Subcutaneous abdominal adipose tissue (tissue), 5 donors: ENCODE results near the gene CD247.
A peak's percentile ranks its signal among the peaks of the same experiment; 100 is the strongest.

Source experiments
- H3K27ac ChIP-seq: one replicate; pipeline ENCODE4 v1.7.0; 2013; ENCODE audit warnings: low read depth, mild to moderate bottlenecking, inconsistent platforms, low read length, moderate library complexity
- H3K27me3 ChIP-seq, 5 donors: one replicate each; pipeline ENCODE4 v1.7.0; 2013; ENCODE audit warnings: low read length in 5 of 5, inconsistent platforms in 1 of 5; ENCODE audit not compliant: control insufficient read depth in 5 of 5, insufficient read depth in 4 of 5
- H3K36me3 ChIP-seq, 5 donors: one replicate each; pipeline ENCODE4 v1.7.0; 2013; ENCODE audit warnings: low read length in 5 of 5; ENCODE audit not compliant: control insufficient read depth in 5 of 5, insufficient read depth in 5 of 5
- H3K4me1 ChIP-seq, 5 donors: one replicate each; pipeline ENCODE4 v1.7.0; 2013; ENCODE audit warnings: low read length in 5 of 5, mild to moderate bottlenecking in 3 of 5, moderate library complexity in 1 of 5; ENCODE audit not compliant: control insufficient read depth in 5 of 5, insufficient read depth in 5 of 5
- H3K4me3 ChIP-seq, 5 donors: one replicate each; pipeline ENCODE4 v1.7.0; 2013; ENCODE audit warnings: low read length in 5 of 5, low read depth in 1 of 5
- H3K9ac ChIP-seq, 5 donors: one replicate each; pipeline ENCODE4 v1.7.0; 2013; ENCODE audit warnings: low read length in 5 of 5, mild to moderate bottlenecking in 4 of 5, moderate library complexity in 3 of 5
- H3K9me3 ChIP-seq, 5 donors: one replicate each; pipeline ENCODE4 v1.7.0; 2013; ENCODE audit warnings: low read length in 5 of 5; ENCODE audit not compliant: control insufficient read depth in 5 of 5
- donor health status: healthy.
- donor health status: healthy.
- donor health status: healthy.
- donor health status: healthy.
- donor health status: healthy.

Gene CD247

GRCh38 chr1:167454894-167455785, 63.2 kb downstream of the CD247 start:
- H3K9me3 ChIP-seq, result no peaks in the 10 kb centered on the region
- peak overlapping the region; percentile 50 for H3K27ac ChIP-seq

GRCh38 chr1:167454304-167454893, 63.9 kb downstream of the CD247 start:
- no peaks in the 10 kb centered on the region for H3K27me3 ChIP-seq

More at GRCh38 chr1:167454894-167455785, 63.2 kb downstream of the CD247 start:
- Histone ChIP-seq H3K4me3 (peak overlapping the region in 4 of 5 donors; percentile 84 to 95 (median 84)), H3K4me1 (peaks cover 0 to 20% (median 11%) of the 10 kb centered on the region in 5 donors), H3K9ac (peak overlapping the region; percentile 48 to 91 (median 83)), H3K27me3 (no peaks in the 10 kb centered on the region), H3K36me3 (no peaks in the 10 kb centered on the region)

GRCh38 chr1:167453123-167453522, 65.2 kb downstream of the CD247 start:
- Histone ChIP-seq H3K4me1 (peaks cover 0 to 20% (median 11%) of the 10 kb centered on the region in 5 donors), H3K27me3 (no peaks in the 10 kb centered on the region), H3K4me3 (no peak overlapping the region), H3K9me3 (no peaks in the 10 kb centered on the region), H3K27ac (no peak overlapping the region), H3K9ac (no peak overlapping the region), H3K36me3 (no peaks in the 10 kb centered on the region)

More at GRCh38 chr1:167454304-167454893, 63.9 kb downstream of the CD247 start:
- Histone ChIP-seq H3K27ac (peak overlapping the region; percentile 50), H3K9me3 (no peaks in the 10 kb centered on the region), H3K4me1 (peaks cover 0 to 20% (median 11%) of the 10 kb centered on the region in 5 donors), H3K4me3 (peak overlapping the region; percentile 49 to 95 (median 84)), H3K36me3 (no peaks in the 10 kb centered on the region), H3K9ac (peak overlapping the region; percentile 48 to 91 (median 83))

GRCh38 chr1:167452483-167452882, 65.8 kb downstream of the CD247 start:
- H3K4me1 ChIP-seq, result peaks cover 0 to 22% (median 11%) of the 10 kb centered on the region in 5 donors
- no peak overlapping the region for H3K9ac ChIP-seq
- no peaks in the 10 kb centered on the region for H3K9me3 ChIP-seq
- no peaks in the 10 kb centered on the region for H3K27me3 ChIP-seq
- H3K27ac ChIP-seq, result no peak overlapping the region
- no peaks in the 10 kb centered on the region for H3K36me3 ChIP-seq
- H3K4me3 ChIP-seq, result no peak overlapping the region

GRCh38 chr1:167450843-167451242, 67.5 kb downstream of the CD247 start:
- H3K9me3 ChIP-seq, result no peaks in the 10 kb centered on the region
- no peak overlapping the region for H3K27ac ChIP-seq
- no peaks in the 10 kb centered on the region for H3K36me3 ChIP-seq
- H3K4me1 ChIP-seq, result peaks cover 0 to 21% (median 8%) of the 10 kb centered on the region in 5 donors
- no peak overlapping the region for H3K4me3 ChIP-seq
- H3K9ac ChIP-seq, result no peak overlapping the region
- H3K27me3 ChIP-seq, result peaks cover 0 to 4% (median 0%) of the 10 kb centered on the region in 5 donors

GRCh38 chr1:167447521-167448136, 70.7 kb downstream of the CD247 start:
- Histone ChIP-seq H3K9ac (no peak overlapping the region), H3K9me3 (no peaks in the 10 kb centered on the region), H3K27ac (no peak overlapping the region), H3K36me3 (no peaks in the 10 kb centered on the region), H3K4me1 (peaks cover 0 to 5% (median 0%) of the 10 kb centered on the region in 5 donors), H3K4me3 (peak overlapping the region in 2 of 5 donors; percentile 23 to 25), H3K27me3 (peaks cover 0 to 4% (median 0%) of the 10 kb centered on the region in 5 donors)

- Histone ChIP-seq H3K27me3 (peaks cover 0 to 4% (median 0%) of the 10 kb centered on the region in 5 donors), H3K9ac (no peak overlapping the region), H3K9me3 (no peaks in the 10 kb centered on the region), H3K4me3 (no peak overlapping the region), H3K27ac (no peak overlapping the region), H3K36me3 (no peaks in the 10 kb centered on the region), H3K4me1 (peaks cover 0 to 7% (median 0%) of the 10 kb centered on the region in 5 donors)
These were observed 71.4 kb downstream of the CD247 start for GRCh38 chr1:167446966-167447365.

- no peaks in the 10 kb centered on the region for H3K36me3 ChIP-seq
- no peak overlapping the region for H3K9ac ChIP-seq
- H3K4me3 ChIP-seq, result no peak overlapping the region
- peaks cover 5 to 14% (median 10%) of the 10 kb centered on the region in 5 donors for H3K27me3 ChIP-seq
- peaks cover 0 to 18% (median 10%) of the 10 kb centered on the region in 5 donors for H3K4me1 ChIP-seq
- H3K27ac ChIP-seq, result no peak overlapping the region
- no peaks in the 10 kb centered on the region for H3K9me3 ChIP-seq
These were observed 74.6 kb downstream of the CD247 start for GRCh38 chr1:167443757-167444156.

GRCh38 chr1:167442854-167443565, 75.3 kb downstream of the CD247 start:
- H3K9ac ChIP-seq, result no peak overlapping the region
- no peak overlapping the region for H3K4me3 ChIP-seq
- peaks cover 5 to 22% (median 14%) of the 10 kb centered on the region in 5 donors for H3K27me3 ChIP-seq
- peaks cover 0 to 18% (median 10%) of the 10 kb centered on the region in 5 donors for H3K4me1 ChIP-seq
- H3K9me3 ChIP-seq, result no peaks in the 10 kb centered on the region
- H3K27ac ChIP-seq, result no peak overlapping the region
- H3K36me3 ChIP-seq, result no peaks in the 10 kb centered on the region
